Measurements from ENCODE around the gene TBC1D19.

- TF ChIP-seq, protein P1, sequence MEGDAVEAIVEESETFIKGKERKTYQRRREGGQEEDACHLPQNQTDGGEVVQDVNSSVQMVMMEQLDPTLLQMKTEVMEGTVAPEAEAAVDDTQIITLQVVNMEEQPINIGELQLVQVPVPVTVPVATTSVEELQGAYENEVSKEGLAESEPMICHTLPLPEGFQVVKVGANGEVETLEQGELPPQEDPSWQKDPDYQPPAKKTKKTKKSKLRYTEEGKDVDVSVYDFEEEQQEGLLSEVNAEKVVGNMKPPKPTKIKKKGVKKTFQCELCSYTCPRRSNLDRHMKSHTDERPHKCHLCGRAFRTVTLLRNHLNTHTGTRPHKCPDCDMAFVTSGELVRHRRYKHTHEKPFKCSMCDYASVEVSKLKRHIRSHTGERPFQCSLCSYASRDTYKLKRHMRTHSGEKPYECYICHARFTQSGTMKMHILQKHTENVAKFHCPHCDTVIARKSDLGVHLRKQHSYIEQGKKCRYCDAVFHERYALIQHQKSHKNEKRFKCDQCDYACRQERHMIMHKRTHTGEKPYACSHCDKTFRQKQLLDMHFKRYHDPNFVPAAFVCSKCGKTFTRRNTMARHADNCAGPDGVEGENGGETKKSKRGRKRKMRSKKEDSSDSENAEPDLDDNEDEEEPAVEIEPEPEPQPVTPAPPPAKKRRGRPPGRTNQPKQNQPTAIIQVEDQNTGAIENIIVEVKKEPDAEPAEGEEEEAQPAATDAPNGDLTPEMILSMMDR (IDR thresholded peaks at IDR 0.05): no peak
- no peak for TF ChIP-seq POLR2A (IDR thresholded peaks at IDR 0.05)
Measured at GRCh38 chr4:26793735-26794134, 209.9 kb downstream of the TBC1D19 start.
